HG03060 (cell line): ENCODE data around the gene SMAD2.

Source experiments
- ATAC-seq: cut with Tn5 transposase; IDR thresholded peaks from one replicate; pipeline ENCODE4 v1.9.1; 2021; ENCODE audit warnings: low read depth, moderate number of reproducible peaks; ENCODE audit not compliant: unreplicated experiment

SMAD2 gene

GRCh38 chr18:47932603-47933002 lies 2.1 kb upstream of the SMAD2 start:
- no peak for ATAC-seq

GRCh38 chr18:47932190-47932589 lies 1.7 kb upstream of the SMAD2 start:
- ATAC-seq, result no peak

- no peak for ATAC-seq
These were observed 1.3 kb upstream of the SMAD2 start for GRCh38 chr18:47931718-47932103.

GRCh38 chr18:47930931-47931717 lies 665 bp upstream of the SMAD2 start:
- peak; percentile 37 for ATAC-seq

GRCh38 chr18:47929681-47930198 lies 719 bp downstream of the SMAD2 start:
- ATAC-seq, result no peak

- ATAC-seq, result no peak
These were observed 2.0 kb downstream of the SMAD2 start for GRCh38 chr18:47928466-47928865.

GRCh38 chr18:47926101-47926850 lies 4.2 kb downstream of the SMAD2 start:
- no peak for ATAC-seq

GRCh38 chr18:47919916-47920315 lies 10.5 kb downstream of the SMAD2 start:
- no peak for ATAC-seq

GRCh38 chr18:47917923-47918610 lies 12.4 kb downstream of the SMAD2 start:
- no peak for ATAC-seq

- ATAC-seq, result no peak
These were observed 14.5 kb downstream of the SMAD2 start for GRCh38 chr18:47915930-47916329.

GRCh38 chr18:47915229-47915628 lies 15.2 kb downstream of the SMAD2 start:
- no peak for ATAC-seq

GRCh38 chr18:47912794-47913585 lies 17.5 kb downstream of the SMAD2 start:
- no peak for ATAC-seq

GRCh38 chr18:47912343-47912742 lies 18.1 kb downstream of the SMAD2 start:
- ATAC-seq, result no peak

- no peak for ATAC-seq
These were observed 18.6 kb downstream of the SMAD2 start for GRCh38 chr18:47911877-47912276.

GRCh38 chr18:47909484-47909883 lies 21.0 kb downstream of the SMAD2 start:
- no peak for ATAC-seq

- ATAC-seq, result no peak
These were observed 21.9 kb downstream of the SMAD2 start for GRCh38 chr18:47908592-47908991.

- ATAC-seq, result no peak
These were observed 24.1 kb downstream of the SMAD2 start for GRCh38 chr18:47906408-47906807.

- no peak for ATAC-seq
These were observed 26.6 kb downstream of the SMAD2 start for GRCh38 chr18:47903809-47904208.

- ATAC-seq, result peak; percentile 83
These were observed 28.7 kb downstream of the SMAD2 start for GRCh38 chr18:47901624-47902362.
